Right forelimb (tissue), 1 donor: ENCODE data around the gene CDKN2C.
A peak's percentile ranks its signal among the peaks of the same experiment; 100 is the strongest.

Source experiments
- DNase-seq: peaks from one replicate; pipeline ENCODE4 v3.0.0-alpha.2; 2018

CDKN2C gene

DNA sequence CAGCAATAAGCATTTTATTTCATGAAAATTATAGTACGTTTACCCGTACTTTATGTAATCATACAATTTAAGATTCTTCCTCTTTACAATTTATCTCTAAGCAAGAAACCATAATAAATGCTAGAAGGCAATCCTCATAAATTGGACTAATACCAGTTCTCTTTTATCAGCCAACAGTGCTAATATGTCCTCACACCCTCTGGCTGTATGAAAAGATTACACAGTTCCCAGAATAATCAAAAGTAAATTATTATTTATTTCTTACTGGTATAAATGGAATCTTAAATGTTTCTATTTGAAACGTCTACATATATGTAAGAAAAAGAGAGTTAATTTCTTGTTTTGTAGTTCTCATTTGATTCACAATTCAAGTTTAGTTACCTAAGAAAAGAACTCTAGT is 3.1 kb upstream of the CDKN2C start:
- no peak for DNase-seq

DNA sequence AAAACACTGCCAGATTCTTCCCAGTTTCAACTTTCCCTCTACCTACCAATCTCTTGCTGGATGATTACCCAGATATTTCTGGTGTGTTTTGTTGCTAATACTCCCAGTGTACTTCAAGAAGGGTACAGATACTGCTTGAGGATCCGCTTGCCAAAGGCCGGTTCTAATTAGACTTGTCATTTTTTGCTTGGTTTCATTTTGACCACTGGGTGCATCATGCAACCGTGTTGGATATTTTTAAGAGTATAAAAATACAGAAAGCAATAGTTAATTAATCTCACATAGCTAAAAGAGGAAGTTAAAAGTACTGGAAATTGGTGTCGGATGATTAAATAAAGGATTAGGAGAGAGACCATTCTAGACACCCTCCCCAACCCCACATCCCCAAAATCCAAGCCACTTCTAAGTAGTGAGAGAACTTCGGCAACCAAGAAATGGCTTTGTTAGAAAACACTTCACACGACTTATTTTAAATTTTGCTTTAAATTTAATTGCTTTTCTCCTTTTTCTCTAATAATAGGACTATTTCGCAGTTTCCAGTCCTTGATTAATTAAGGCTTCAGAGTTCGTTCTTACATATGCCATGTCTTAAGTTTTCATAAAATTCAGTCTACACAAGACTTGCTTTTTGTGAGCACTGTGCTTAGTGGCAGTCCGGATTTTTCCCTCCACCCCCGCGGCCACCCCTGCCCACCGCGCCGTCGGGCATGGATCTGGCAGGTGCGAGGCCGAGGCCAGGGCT is 2.5 kb upstream of the CDKN2C start:
- DNase-seq, result no peak

- peak; percentile 94 for DNase-seq
Measured at GRCh38 chr1:50968158-50968820, 1.8 kb upstream of the CDKN2C start.

DNA sequence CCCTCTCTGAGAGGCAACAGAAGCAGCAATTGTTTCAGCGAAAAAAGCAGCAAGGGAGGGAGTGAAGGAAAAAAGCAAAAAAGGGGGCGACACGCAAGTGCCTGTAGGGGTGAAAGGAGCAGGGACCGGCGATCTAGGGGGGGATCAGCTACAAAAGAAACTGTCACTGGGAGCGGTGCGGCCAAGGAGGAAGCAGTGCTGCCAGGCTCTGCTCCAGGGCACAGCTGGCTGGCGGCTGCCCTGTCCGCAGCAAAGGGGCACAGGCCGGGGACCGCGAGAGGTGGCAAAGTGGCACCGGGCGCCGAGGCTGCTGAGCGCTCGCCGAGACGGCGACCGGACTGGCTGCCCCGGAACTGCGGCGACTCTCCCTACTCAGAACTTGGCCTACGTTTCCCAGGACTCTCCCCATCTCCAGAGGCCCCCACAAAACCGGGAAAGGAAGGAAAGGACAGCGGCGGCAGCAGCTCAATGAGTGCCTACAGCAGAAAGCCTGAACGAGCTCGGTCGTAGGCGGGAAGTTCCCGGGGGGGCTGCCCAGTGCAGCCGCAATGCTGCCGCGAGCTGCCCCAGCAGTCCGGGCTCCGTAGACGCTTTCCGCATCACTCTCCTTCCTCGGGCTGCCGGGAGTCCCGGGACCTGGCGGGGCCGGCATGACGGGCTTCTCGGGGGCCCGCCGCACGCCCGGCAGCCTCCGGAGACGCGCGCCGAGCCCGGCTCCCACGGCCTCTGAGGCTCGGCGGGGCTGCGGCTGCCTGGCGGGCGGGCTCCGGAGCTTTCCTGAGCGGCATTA is 1.0 kb upstream of the CDKN2C start:
- peak; percentile 63 for DNase-seq

GRCh38 chr1:50970509-50970887 is 453 bp downstream of the CDKN2C start:
- no peak for DNase-seq

DNA sequence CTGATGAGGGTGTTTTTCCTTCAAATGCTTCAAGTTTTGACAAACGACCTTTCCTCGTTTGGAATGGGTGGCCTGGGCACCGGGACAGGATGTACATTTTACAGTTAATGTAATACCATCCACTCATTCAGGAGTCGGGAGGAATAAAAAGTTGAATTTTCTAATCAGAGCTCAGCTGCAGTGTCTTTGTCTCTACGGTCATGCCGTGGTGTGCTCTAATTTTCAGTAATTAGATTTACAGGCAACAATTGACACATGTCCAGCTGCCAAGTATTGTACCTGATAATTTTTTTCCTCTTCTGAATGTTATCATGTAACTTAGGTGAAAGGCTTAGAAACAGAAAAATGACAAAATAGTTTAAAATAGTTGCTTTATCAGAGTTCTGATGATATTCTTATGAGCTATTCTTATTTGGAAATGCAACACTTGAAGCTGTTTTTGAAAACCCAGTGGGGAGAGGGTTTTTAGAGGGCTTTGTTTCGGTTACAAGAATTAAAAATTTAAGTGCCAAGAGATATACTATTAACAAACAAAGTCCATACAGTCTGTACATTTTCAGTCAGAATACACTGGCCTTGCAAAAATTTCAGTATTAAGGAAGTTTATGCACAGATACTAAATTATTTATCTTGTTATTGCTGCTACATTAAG is 1.0 kb downstream of the CDKN2C start:
- DNase-seq, result no peak

DNA sequence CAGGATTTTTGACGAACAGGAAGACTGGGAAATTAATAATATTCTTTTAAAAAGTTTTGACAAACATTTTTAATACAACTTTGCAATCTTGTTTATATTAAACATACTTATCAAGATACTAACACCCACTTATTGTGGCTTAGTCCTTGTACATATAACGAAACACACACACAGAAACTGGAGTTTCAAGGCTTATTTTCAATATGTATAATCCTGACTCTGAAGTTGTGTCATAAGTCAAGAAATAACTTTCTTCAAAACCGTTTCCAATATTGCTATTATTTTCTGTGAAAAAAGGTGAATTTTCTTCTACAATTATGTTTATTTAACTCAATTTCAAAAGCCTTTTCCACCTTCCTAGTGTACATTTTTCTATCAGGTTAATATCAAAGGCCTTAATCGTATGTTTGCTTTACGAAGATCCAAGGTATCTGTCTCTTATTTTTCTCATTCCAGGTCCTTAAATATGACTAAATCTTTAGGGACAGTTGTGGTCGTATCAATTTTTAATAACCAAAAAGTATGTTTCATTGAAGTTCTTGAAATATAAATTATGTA is 1.8 kb downstream of the CDKN2C start:
- DNase-seq, result no peak

DNA sequence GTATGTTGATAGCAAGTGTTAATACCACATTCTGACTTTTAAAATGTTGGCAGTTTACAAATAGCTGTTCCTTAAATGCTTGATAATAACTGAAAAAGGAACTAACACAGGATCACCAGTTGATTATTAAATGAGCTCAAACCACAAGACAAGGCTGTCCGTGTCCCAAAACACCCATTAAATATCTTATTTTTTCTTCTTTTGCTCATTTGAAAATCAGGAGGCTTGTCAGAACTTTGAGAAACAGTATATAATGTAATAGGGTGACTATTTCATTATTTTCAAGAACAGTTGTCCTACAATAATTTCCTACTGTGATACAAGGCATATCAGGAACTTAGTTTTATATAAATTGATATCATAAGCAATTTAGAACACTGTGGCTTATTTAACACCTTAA is 2.7 kb downstream of the CDKN2C start:
- DNase-seq, result no peak

DNA sequence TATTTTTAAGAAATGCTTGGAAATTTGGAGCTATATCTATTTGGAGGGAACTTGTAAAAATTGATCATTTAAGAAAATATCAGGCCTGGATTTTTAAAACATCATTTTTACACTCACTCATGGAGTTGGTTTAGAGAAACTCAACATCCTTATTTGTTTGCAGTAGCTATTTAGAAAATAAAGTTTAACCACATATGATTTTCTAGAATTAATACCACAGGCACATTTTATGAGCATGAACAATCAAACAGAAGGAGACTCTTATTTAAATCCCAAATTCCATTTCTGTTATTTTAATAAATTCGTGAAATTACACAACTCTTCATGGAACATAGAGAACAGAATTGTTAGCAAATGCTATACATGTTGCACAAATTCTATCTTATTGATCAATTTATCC is 3.2 kb downstream of the CDKN2C start:
- no peak for DNase-seq

DNA sequence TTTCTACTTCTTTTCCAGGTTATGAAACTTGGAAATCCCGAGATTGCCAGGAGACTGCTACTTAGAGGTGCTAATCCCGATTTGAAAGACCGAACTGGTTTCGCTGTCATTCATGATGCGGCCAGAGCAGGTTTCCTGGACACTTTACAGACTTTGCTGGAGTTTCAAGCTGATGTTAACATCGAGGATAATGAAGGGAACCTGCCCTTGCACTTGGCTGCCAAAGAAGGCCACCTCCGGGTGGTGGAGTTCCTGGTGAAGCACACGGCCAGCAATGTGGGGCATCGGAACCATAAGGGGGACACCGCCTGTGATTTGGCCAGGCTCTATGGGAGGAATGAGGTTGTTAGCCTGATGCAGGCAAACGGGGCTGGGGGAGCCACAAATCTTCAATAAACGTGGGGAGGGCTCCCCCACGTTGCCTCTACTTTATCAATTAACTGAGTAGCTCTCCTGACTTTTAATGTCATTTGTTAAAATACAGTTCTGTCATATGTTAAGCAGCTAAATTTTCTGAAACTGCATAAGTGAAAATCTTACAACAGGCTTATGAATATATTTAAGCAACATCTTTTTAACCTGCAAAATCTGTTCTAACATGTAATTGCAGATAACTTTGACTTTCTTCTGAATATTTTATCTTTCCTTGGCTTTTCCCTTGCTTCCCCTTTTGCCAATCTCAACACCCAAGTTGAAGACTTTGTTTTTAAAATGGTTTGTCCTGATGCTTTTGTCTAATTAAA is 4.0 kb downstream of the CDKN2C start:
- no peak for DNase-seq

DNA sequence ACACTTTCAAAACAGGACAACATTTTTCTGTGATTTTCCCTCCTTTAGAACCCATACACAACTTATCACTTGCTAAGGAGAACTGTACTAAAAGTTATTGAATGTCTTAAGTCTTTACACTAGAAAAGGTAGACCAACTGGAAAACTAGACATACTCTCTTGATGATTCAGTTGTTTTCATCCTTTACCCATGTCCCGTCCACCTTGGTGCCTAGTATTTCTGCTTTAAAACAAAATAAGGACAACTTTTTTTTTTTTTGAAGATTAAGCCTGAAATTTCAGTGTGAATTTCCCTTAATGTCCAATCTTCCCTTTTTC is 4.5 kb downstream of the CDKN2C start:
- DNase-seq, result no peak

DNA sequence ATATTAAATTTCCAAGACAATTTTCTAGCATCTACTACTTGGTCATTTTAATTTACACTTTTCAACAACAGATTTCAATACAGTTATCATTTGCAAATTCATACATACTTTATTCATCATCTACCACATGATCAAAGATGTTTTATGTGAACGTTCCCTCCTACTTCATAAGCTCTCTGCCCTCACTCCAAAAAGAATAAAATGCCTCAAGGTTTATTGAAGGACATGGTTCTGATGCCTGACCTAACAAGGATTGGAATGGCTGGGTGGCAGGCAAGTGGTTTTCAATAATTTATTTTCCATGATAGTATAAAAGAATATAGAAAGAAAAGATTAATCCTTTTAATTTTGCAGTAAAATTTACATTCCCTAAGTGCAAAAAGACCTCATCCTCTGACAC is 5.4 kb downstream of the CDKN2C start:
- no peak for DNase-seq

DNA sequence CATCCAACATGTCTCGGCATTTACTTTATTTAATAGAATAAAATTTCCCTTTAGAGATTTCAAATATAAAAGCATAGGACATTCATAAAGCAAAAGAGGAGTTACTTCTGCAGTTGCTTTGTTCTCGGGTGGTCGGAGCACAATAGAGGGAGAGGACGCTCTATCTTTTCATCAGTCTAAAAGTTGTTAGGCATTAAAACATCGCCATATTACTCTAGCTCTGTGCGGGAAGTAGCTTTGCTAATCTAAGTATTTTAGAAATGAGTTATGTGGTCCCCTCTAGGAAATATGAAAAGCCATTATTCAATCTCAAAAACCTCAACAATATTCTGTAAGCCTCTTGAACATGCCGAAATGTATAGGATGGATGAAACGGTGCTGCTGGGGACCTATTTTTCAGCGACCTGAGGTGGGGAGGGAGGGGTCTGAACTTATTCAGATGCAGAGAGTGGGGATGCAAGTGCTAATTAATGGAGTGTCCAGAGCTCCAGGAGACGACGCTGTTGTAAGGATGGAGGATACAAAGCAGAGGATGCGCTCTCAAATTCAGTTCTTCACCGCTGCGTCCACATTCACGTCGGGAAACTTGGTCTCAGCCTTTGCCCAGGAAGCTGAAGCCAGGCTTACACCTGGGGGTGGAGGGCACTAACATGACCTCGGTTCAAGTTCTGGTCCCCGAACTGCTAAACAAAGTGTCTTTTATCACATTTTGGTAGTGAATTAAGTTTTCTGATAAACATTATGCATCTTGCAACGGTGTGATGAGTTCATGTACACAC is 6.3 kb downstream of the CDKN2C start:
- no peak for DNase-seq

- DNase-seq, result peak; percentile 52
Measured at GRCh38 chr1:50976890-50977574, 7.0 kb downstream of the CDKN2C start.

- DNase-seq, result peak; percentile 62
Measured at GRCh38 chr1:50977575-50978143, 7.6 kb downstream of the CDKN2C start.

- peak; percentile 62 for DNase-seq
Measured at GRCh38 chr1:50978144-50978851, 8.3 kb downstream of the CDKN2C start.

DNA sequence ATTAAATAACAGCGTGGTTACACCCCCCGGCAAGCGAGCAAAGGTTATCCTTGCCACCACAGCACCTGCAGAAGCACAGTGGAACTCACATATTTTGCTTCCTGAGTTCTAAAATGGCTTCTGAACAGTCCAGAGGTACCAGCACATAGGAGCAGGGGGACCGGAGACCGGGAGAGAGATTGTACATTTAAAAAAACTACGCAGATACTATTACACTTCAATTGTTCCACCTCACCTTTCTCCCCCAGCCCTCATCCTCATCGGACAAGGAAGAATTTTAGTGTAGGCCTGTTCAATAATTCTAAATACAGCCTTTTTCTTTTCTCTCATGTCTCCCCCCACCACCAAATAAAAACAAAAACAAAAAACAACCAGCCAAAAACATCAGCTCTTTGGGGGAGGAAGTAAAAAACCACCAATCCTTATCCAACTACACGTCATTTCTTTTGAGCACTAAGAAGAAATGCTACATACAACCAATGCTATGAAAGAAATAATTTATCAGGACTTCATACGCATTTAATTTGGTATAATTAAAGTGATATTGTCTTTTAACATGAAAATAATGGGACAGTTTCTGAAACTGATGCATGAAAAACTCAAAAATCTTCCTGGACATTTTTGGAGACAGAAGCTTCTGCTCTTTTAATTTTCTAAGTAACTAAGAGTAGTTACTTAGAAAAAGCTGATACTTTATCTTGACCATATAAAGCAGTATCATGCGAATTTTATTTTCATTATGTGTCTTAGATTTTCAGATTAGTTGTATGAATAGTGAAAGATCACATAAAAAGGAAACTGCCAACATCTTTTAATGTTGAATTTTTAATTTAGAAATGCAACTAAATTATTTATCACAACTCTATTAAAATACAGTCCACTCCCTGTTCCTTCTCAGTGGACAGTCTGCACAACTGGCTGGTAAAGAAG is 9.1 kb downstream of the CDKN2C start:
- DNase-seq, result peak; percentile 45

- no peak for DNase-seq
Measured at GRCh38 chr1:50979937-50980336, 9.9 kb downstream of the CDKN2C start.

GRCh38 chr1:50980505-50980904 is 10.5 kb downstream of the CDKN2C start:
- no peak for DNase-seq
